ENCODE measurements around the gene ST3GAL3.
A peak's percentile ranks its signal among the peaks of the same experiment; 100 is the strongest.

ST3GAL3 gene

DNA sequence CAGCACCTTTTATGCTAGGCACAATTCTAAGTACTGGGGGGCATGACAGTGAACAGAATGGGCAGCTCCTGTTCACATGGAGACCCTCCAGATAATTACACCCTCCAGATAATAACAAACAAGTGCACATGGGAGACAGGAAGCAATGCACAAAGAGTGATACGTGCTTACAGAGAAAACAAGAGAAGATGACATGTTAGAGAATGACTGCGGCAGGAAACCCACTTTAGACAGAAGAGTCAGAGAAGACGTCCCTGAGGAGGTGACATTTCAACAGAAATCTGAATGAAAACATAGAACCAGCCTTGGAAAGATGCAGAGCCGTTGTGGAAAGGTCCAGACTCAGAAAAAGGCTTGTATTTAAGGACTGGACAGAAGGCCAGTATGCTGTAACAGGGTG lies 171.5 kb downstream of the ST3GAL3 start (continued):
- TF ChIP-seq, protein P1, sequence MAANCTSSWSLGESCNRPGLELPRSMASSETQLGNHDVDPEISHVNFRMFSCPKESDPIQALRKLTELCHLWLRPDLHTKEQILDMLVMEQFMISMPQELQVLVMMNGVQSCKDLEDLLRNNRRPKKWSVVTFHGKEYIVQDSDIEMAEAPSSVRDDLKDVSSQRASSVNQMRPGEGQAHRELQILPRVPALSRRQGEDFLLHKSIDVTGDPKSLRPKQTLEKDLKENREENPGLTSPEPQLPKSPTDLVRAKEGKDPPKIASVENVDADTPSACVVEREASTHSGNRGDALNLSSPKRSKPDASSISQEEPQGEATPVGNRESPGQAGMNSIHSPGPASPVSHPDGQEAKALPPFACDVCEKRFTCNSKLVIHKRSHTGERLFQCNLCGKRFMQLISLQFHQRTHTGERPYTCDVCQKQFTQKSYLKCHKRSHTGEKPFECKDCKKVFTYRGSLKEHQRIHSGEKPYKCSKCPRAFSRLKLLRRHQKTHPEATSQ (tag by site-specific recombination; IDR thresholded peaks at IDR 0.05): no peak

DNA sequence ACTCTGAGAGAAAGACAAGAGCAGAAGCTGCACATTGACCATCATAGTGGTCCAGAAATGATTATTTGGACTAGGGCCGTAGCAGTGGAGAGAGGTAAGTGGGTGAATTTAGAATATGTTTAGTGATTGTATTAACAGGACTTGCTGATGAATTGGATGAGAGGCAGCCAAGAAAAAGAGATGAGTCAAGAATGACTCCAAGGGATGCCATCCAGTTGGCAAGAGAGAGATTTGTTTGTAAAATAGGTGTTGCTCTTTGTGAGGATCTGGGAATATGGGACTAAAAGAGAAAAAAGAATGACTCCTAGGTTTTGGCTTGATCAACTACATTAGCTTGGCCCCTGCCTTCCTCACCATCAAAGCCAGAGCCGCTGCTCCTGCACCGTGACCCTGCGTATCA lies 172.1 kb downstream of the ST3GAL3 start:
- no peaks in the 10 kb centered on the region for H3K36me3 ChIP-seq (ENCODE audit: control insufficient read depth in 2 of 2, insufficient read depth in 1 of 2, low read length in 2 of 2)
- ChIA-PET CTCF (interaction anchor here (0.6 kb wide), 1 partner anchor 213 kb away, joined by 3 read pairs; no protein-coding TSS in a partner anchor), POLR2A (no interaction called here)
- TF ChIP-seq, protein P2, sequence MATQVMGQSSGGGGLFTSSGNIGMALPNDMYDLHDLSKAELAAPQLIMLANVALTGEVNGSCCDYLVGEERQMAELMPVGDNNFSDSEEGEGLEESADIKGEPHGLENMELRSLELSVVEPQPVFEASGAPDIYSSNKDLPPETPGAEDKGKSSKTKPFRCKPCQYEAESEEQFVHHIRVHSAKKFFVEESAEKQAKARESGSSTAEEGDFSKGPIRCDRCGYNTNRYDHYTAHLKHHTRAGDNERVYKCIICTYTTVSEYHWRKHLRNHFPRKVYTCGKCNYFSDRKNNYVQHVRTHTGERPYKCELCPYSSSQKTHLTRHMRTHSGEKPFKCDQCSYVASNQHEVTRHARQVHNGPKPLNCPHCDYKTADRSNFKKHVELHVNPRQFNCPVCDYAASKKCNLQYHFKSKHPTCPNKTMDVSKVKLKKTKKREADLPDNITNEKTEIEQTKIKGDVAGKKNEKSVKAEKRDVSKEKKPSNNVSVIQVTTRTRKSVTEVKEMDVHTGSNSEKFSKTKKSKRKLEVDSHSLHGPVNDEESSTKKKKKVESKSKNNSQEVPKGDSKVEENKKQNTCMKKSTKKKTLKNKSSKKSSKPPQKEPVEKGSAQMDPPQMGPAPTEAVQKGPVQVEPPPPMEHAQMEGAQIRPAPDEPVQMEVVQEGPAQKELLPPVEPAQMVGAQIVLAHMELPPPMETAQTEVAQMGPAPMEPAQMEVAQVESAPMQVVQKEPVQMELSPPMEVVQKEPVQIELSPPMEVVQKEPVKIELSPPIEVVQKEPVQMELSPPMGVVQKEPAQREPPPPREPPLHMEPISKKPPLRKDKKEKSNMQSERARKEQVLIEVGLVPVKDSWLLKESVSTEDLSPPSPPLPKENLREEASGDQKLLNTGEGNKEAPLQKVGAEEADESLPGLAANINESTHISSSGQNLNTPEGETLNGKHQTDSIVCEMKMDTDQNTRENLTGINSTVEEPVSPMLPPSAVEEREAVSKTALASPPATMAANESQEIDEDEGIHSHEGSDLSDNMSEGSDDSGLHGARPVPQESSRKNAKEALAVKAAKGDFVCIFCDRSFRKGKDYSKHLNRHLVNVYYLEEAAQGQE (tag by site-specific recombination; IDR thresholded peaks at IDR 0.05): no peak
- TF ChIP-seq ZNF792 (tag by site-specific recombination; IDR thresholded peaks at IDR 0.05) (no peak), ZNF132 (tag by site-specific recombination; IDR thresholded peaks at IDR 0.05; ENCODE audit: borderline replicate concordance) (no peak), KLF10 (tag by site-specific recombination; IDR thresholded peaks at IDR 0.05) (no peak), ZNF558 (tag by site-specific recombination; IDR thresholded peaks at IDR 0.05) (no peak), ZFP3 (tag by site-specific recombination; IDR thresholded peaks at IDR 0.05; ENCODE audit: low read depth) (no peak)
- no peak overlapping the region for H3K27ac ChIP-seq (ENCODE audit: extremely low read depth, low read depth, low read length)
- H3K9me3 ChIP-seq (ENCODE audit: control insufficient read depth, insufficient read depth, low read depth, low read length): no peaks in the 10 kb centered on the region
- no peak overlapping the region for H3K4me3 ChIP-seq (ENCODE audit: low read depth, low read length)
- H3K4me1 ChIP-seq (ENCODE audit: control insufficient read depth, insufficient read depth, low read length): no peaks in the 10 kb centered on the region

DNA sequence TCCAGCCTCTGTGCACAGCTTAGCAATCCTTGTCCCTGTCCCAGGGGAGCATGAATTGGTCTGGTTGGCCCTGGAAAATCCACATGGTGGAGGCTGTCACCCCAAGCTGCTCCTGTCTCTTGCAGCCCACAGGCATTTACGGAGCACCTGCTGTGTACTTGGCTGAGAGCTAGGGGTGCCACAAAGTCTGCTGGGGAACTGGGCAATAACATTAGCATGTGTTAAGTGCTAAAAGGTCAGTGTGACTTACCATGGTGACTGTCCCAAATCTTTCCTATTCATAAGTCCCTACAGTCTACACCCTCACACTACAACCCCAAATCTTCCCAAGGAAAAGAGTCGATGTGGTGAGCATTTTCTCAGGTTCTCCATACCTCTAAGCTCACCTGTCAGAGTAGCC lies 172.7 kb downstream of the ST3GAL3 start:
- H3K27ac ChIP-seq (ENCODE audit: extremely low read depth, low read depth, low read length): no peak overlapping the region
- no peaks in the 10 kb centered on the region for H3K9me3 ChIP-seq (ENCODE audit: control insufficient read depth, insufficient read depth, low read depth, low read length)
- H3K4me1 ChIP-seq (ENCODE audit: control insufficient read depth, insufficient read depth, low read length): no peaks in the 10 kb centered on the region
- ChIA-PET CTCF (no interaction called here), POLR2A (no interaction called here)
- no peaks in the 10 kb centered on the region for H3K36me3 ChIP-seq (ENCODE audit: control insufficient read depth in 2 of 2, insufficient read depth in 1 of 2, low read length in 2 of 2)
- no peak overlapping the region for H3K4me3 ChIP-seq (ENCODE audit: low read depth, low read length)
- no peak for TF ChIP-seq ZNF596 (tag by site-specific recombination; IDR thresholded peaks at IDR 0.05)
- 0 out of 2 replicates have a peak, but pooled peaks have one; percentile 6 for TF ChIP-seq ZIC2 (tag by site-specific recombination; IDR thresholded peaks at IDR 0.05)

DNA sequence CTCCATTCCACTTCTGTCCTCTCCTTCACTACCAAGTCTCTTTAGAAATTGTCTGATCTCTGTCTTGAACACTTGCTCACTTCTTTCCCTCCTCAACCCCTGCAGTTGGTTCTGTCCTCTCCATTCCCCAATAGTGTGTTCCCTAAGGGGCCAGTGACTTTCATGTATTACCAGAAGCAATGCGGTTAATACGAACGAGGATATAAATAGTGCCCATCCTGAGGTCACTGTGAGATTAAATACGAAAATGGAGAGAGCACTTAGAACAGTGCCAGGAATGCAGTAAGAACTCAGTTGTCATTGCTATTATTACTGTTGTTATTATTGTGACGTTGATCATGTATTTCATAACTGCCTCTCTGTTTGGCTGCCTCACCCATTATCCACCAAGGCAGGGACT lies 173.3 kb downstream of the ST3GAL3 start:
- TF ChIP-seq, protein P2 (tag by site-specific recombination; IDR thresholded peaks at IDR 0.05): no peak
- H3K27ac ChIP-seq (ENCODE audit: extremely low read depth, low read depth, low read length): no peak overlapping the region
- no peak overlapping the region for H3K4me3 ChIP-seq (ENCODE audit: low read depth, low read length)
- H3K4me1 ChIP-seq (ENCODE audit: control insufficient read depth, insufficient read depth, low read length): no peaks in the 10 kb centered on the region
- ChIA-PET CTCF (interaction anchor here (1.0 kb wide), 1 partner anchor 117 kb away, joined by 3 read pairs; no protein-coding TSS in a partner anchor), POLR2A (no interaction called here)
- H3K36me3 ChIP-seq (ENCODE audit: control insufficient read depth in 2 of 2, insufficient read depth in 1 of 2, low read length in 2 of 2): no peaks in the 10 kb centered on the region
- no peaks in the 10 kb centered on the region for H3K9me3 ChIP-seq (ENCODE audit: control insufficient read depth, insufficient read depth, low read depth, low read length)
